PC-3 (cell line): ENCODE measurements around the gene CLDN24.

Experiments used
- EZH2 ChIP-seq: fragments of 300-600 bp; sonication (generic); IDR thresholded peaks from one replicate; pipeline ENCODE4 v1.6.1; 2017; ENCODE audit warnings: antibody characterized with exemption, mild to moderate bottlenecking, low read length; ENCODE audit not compliant: unreplicated experiment
- EZH2phosphoT487 ChIP-seq: fragments of 300-600 bp; sonication (generic); IDR thresholded peaks from 2 replicates; pipeline ENCODE4 v1.6.1; 2018; ENCODE audit warnings: mild to moderate bottlenecking, antibody characterized with exemption, low read length, borderline replicate concordance
- TF ChIP-seq, protein P1 (sequence below): fragments of 300-600 bp; sonication (generic); conservative IDR thresholded peaks from 2 replicates; pipeline ENCODE4 v1.5.1; 2017; ENCODE audit warnings: antibody characterized with exemption, low read depth, mild to moderate bottlenecking, low read length

DNA sequence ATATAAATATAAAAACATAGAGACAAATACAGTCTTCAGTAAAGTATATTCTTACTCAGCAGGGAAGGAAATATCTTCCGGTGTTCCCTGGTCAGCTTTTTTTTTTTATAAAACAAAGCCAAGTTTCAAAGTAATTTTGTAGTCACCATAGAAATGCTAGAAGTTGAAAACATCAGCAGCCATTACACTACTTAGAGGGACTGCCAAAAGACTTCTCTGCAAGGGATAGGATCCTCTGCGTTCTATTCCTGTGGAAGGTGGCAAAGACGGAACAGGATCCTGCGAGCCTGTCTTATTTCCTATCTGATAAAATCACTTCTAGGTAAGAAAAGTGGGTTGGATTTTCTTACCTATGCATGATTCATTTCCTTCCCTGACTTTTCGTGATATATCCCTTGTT lies 21.6 kb downstream of the CLDN24 start:
- TF ChIP-seq, protein P1, sequence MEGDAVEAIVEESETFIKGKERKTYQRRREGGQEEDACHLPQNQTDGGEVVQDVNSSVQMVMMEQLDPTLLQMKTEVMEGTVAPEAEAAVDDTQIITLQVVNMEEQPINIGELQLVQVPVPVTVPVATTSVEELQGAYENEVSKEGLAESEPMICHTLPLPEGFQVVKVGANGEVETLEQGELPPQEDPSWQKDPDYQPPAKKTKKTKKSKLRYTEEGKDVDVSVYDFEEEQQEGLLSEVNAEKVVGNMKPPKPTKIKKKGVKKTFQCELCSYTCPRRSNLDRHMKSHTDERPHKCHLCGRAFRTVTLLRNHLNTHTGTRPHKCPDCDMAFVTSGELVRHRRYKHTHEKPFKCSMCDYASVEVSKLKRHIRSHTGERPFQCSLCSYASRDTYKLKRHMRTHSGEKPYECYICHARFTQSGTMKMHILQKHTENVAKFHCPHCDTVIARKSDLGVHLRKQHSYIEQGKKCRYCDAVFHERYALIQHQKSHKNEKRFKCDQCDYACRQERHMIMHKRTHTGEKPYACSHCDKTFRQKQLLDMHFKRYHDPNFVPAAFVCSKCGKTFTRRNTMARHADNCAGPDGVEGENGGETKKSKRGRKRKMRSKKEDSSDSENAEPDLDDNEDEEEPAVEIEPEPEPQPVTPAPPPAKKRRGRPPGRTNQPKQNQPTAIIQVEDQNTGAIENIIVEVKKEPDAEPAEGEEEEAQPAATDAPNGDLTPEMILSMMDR: no peak
- no peak for TF ChIP-seq EZH2
- no peak for TF ChIP-seq EZH2phosphoT487
